Neural cell (in vitro differentiated cells): ENCODE results near the gene COL15A1.

Experiments
- CTCF ChIP-seq: fragments of 450-650 bp; IDR thresholded peaks from 2 replicates; pipeline ENCODE4 v1.5.1; 2014; ENCODE audit warnings: antibody characterized with exemption, mild to moderate bottlenecking, moderate library complexity; ENCODE audit not compliant: poor library complexity, severe bottlenecking
- EZH2 ChIP-seq: fragments of 200-600, 300-800 bp; shearing (Covaris generic), sonication (generic); IDR thresholded peaks from 2 replicates; pipeline ENCODE4 v1.6.1; 2014; ENCODE audit warnings: antibody characterized with exemption, low read length, borderline replicate concordance, mild to moderate bottlenecking; ENCODE audit not compliant: insufficient read depth, poor library complexity, severe bottlenecking
- SMC3 ChIP-seq: fragments of 450-650 bp; conservative IDR thresholded peaks from 2 replicates; pipeline ENCODE4 v1.6.1; 2014; ENCODE audit warnings: antibody characterized with exemption, mild to moderate bottlenecking, moderate library complexity; ENCODE audit not compliant: poor library complexity
- TAF1 ChIP-seq: IDR thresholded peaks from 2 replicates; pipeline ENCODE4 v1.6.1; 2012; ENCODE audit warnings: low read depth

- TF ChIP-seq CTCF: no peak
- no peak for TF ChIP-seq SMC3
- no peak for TF ChIP-seq TAF1
- no peak for TF ChIP-seq EZH2
Measured at GRCh38 chr9:99020786-99021436, 77.2 kb downstream of the COL15A1 start.
